Coronary artery (tissue), 2 donors: Measurements from ENCODE around the gene GPC6.

Experiments used
- DNase-seq: peaks from one replicate; pipeline ENCODE4 v3.0.0-alpha.2; 2017; ENCODE audit warnings: low spot score
- H3K27ac ChIP-seq, 2 donors: fragments of 200-600 bp; sonication (generic); one replicate each; pipeline ENCODE4 v1.5.1; 2016 to 2019
- H3K4me3 ChIP-seq: fragments of 200-600 bp; sonication (generic); 2 replicates; pipeline ENCODE4 v1.5.1; 2016; ENCODE audit warnings: mild to moderate bottlenecking, moderate library complexity
- CTCF ChIP-seq: fragments of 200-600 bp; sonication (generic); IDR thresholded peaks from one replicate; pipeline ENCODE4 v1.5.1; 2019; ENCODE audit warnings: antibody characterized with exemption

Gene GPC6

GRCh38 chr13:94394723-94395122 is 1168.1 kb downstream of the GPC6 start:
- H3K27ac ChIP-seq = no peak overlapping the region
- TF ChIP-seq CTCF = no peak
- no peak for DNase-seq
- H3K4me3 ChIP-seq = no peak overlapping the region

- no peak overlapping the region for H3K27ac ChIP-seq
- DNase-seq = no peak
- TF ChIP-seq CTCF = no peak
- H3K4me3 ChIP-seq = no peak overlapping the region
Observed at GRCh38 chr13:94395860-94396259, 1169.3 kb downstream of the GPC6 start.

- TF ChIP-seq CTCF = no peak
- no peak overlapping the region for H3K27ac ChIP-seq
- H3K4me3 ChIP-seq = no peak overlapping the region
- no peak for DNase-seq
Observed at GRCh38 chr13:94399812-94400211, 1173.2 kb downstream of the GPC6 start.

GRCh38 chr13:94400874-94401273 is 1174.3 kb downstream of the GPC6 start:
- Histone ChIP-seq H3K27ac (no peak overlapping the region), H3K4me3 (no peak overlapping the region)
- no peak for TF ChIP-seq CTCF
- DNase-seq = no peak

GRCh38 chr13:94408314-94409036 is 1181.9 kb downstream of the GPC6 start:
- TF ChIP-seq CTCF = no peak

GRCh38 chr13:94411747-94412146 is 1185.1 kb downstream of the GPC6 start:
- Histone ChIP-seq H3K4me3 (no peak overlapping the region), H3K27ac (no peak overlapping the region)
- TF ChIP-seq CTCF = no peak
- no peak for DNase-seq

More at GRCh38 chr13:94408314-94409036, 1181.9 kb downstream of the GPC6 start:
- no peak for DNase-seq
- H3K4me3 ChIP-seq = no peak overlapping the region
- H3K27ac ChIP-seq = no peak overlapping the region

- no peak for TF ChIP-seq CTCF
- Histone ChIP-seq H3K4me3 (no peak overlapping the region), H3K27ac (no peak overlapping the region)
- no peak for DNase-seq
Observed at GRCh38 chr13:94412870-94413597, 1186.4 kb downstream of the GPC6 start.
